GM12878 (cell line): Measurements from ENCODE around the gene ARL14. TPM values are rescaled to one million over a fixed set of nuclear protein-coding genes. Genes with fewer than 3 reads are reported as not detected.

Experiments used
- ATAC-seq: fragments of 200-7000 bp; cut with Tn5 transposase; 3 replicates; pipeline ENCODE4 v1.9.1; 2020; ENCODE audit warnings: mild to moderate bottlenecking, moderate library complexity
- BruUV-seq: library from RNA; stranded (reverse); fragments of 400-500 nt; replicated peaks from 2 replicates; lab custom pipeline; 2021; lab: Mats Ljungman, UMichigan
- CTCF ChIA-PET: fragments of 300-600 bp; sonication (Branson Sonifier 250); formaldehyde crosslinking; extraction: SDS; loops from one replicate; lab custom pipeline; 2021; ENCODE audit warnings: inconsistent platforms; lab: Yijun Ruan, JAX
- POLR2A ChIA-PET: fragments of 350-600 bp; formaldehyde crosslinking; extraction: SDS; loops from one replicate; lab custom pipeline; 2021; ENCODE audit warnings: inconsistent platforms; lab: Charles Lee
- RAD21 ChIA-PET: fragments of 300-600 bp; sonication (Branson Sonifier 250); formaldehyde crosslinking; loops from one replicate; lab custom pipeline; 2023; ENCODE audit warnings: antibody characterized with exemption; ENCODE audit not compliant: unreplicated experiment; lab: Charles Lee
- SMC1A ChIA-PET: fragments of 300-600 bp; sonication (Branson Sonifier 250); formaldehyde crosslinking; loops from one replicate; lab custom pipeline; 2023; ENCODE audit not compliant: unreplicated experiment, uncharacterized antibody; lab: Charles Lee
- DNase-seq: peaks from one replicate; pipeline ENCODE4 v3.0.0-alpha.2; 2011; ENCODE audit warnings: low read depth, low spot score
- FAIRE-seq: peaks from 3 replicates; lab custom pipeline; 2011; peaks lifted over from hg19 to GRCh38; lab: Jason Lieb, UNC
- H2AFZ ChIP-seq: 2 replicates; pipeline ENCODE4 v1.6.0; 2011; ENCODE audit warnings: low read depth, low read length, control low read depth; ENCODE audit not compliant: control insufficient read depth
- H3K27ac ChIP-seq: 2 replicates; pipeline ENCODE4 v1.5.1; 2011; ENCODE audit warnings: control low read depth; ENCODE audit not compliant: control insufficient read depth, insufficient read depth
- H3K27me3 ChIP-seq, 2 experiments: replicated peaks in 1 of 2; 2 replicates each; pipeline versions ENCODE4 v1.6.0 to v1.6.1; 2011; ENCODE audit warnings: low read length in 1 of 2; ENCODE audit not compliant: control insufficient read depth in 2 of 2, insufficient read depth in 2 of 2
- H3K36me3 ChIP-seq, 2 experiments: 2 replicates each; pipeline ENCODE4 v1.5.1; 2011; ENCODE audit warnings: low read length in 1 of 2; ENCODE audit not compliant: control insufficient read depth in 2 of 2, insufficient read depth in 2 of 2
- H3K4me1 ChIP-seq: 2 replicates; pipeline ENCODE4 v1.6.1; 2011; ENCODE audit warnings: mild to moderate bottlenecking, low read length, moderate library complexity, mixed read lengths; ENCODE audit not compliant: control insufficient read depth, insufficient read depth
- H3K4me2 ChIP-seq: 2 replicates; pipeline ENCODE4 v1.6.0; 2011; ENCODE audit warnings: control low read depth; ENCODE audit not compliant: control insufficient read depth, insufficient read depth
- H3K4me3 ChIP-seq: fragments of 200-600 bp; sonication (generic); 2 replicates; pipeline ENCODE4 v1.5.1; 2016
- H3K79me2 ChIP-seq: 2 replicates; pipeline ENCODE4 v1.6.0; 2011; ENCODE audit warnings: low read length; ENCODE audit not compliant: control insufficient read depth, insufficient read depth
- H3K9ac ChIP-seq: 2 replicates; pipeline ENCODE4 v1.8.0; 2011; ENCODE audit warnings: low read length, control low read depth, mixed read lengths; ENCODE audit not compliant: control insufficient read depth, insufficient read depth
- H3K9me3 ChIP-seq: replicated peaks from 3 replicates; pipeline ENCODE4 v1.5.1; 2011; ENCODE audit warnings: mild to moderate bottlenecking, low read length; ENCODE audit not compliant: control insufficient read depth, insufficient read depth
- H4K20me1 ChIP-seq: 2 replicates; pipeline ENCODE4 v1.6.0; 2011; ENCODE audit not compliant: control insufficient read depth, insufficient read depth
- ATF7 ChIP-seq: fragments of 450-650 bp; IDR thresholded peaks from 2 replicates; pipeline ENCODE4 v1.6.1; 2016; ENCODE audit warnings: low read depth, mild to moderate bottlenecking
- CBX3 ChIP-seq: fragments of 200-600 bp; sonication (generic); IDR thresholded peaks from 2 replicates; pipeline ENCODE4 v1.6.1; 2016; ENCODE audit warnings: low read depth, borderline replicate concordance
- EGR1 ChIP-seq, 2 experiments: IDR thresholded peaks; 1 replicate in 1 of 2; 2 replicates in 1 of 2; pipeline ENCODE4 v1.6.1; 2011 to 2012; ENCODE audit warnings: low read depth in 2 of 2, low read length in 2 of 2, borderline replicate concordance in 1 of 2, mild to moderate bottlenecking in 1 of 2, moderate library complexity in 1 of 2
- FOS ChIP-seq: IDR thresholded peaks from 3 replicates; pipeline ENCODE4 v1.6.1; 2011; ENCODE audit warnings: borderline replicate concordance; ENCODE audit not compliant: insufficient read length; ENCODE audit errors: extremely low read depth
- GATAD2B ChIP-seq: fragments of 450-650 bp; conservative IDR thresholded peaks from 2 replicates; pipeline ENCODE4 v1.6.1; 2017; ENCODE audit warnings: low read depth, mild to moderate bottlenecking, moderate library complexity
- IKZF2 ChIP-seq, 2 experiments: fragments of 450-650 bp; IDR thresholded peaks; 2 replicates each; pipeline ENCODE4 v1.6.1; 2017; ENCODE audit warnings: mild to moderate bottlenecking in 2 of 2, moderate library complexity in 2 of 2
- LARP7 ChIP-seq: fragments of 450-650 bp; IDR thresholded peaks from 2 replicates; pipeline ENCODE4 v1.6.1; 2017; ENCODE audit warnings: mild to moderate bottlenecking
- NFIC ChIP-seq: IDR thresholded peaks from 2 replicates; pipeline ENCODE4 v1.6.1; 2012; ENCODE audit warnings: low read depth, mild to moderate bottlenecking, inconsistent platforms, low read length, moderate library complexity
- RBBP5 ChIP-seq: fragments of 200-600 bp; sonication (generic); conservative IDR thresholded peaks from 2 replicates; pipeline ENCODE4 v1.6.1; 2016
- RFX5 ChIP-seq: IDR thresholded peaks from 2 replicates; pipeline ENCODE4 v1.6.1; 2011; ENCODE audit warnings: low read depth, low read length, improper control_type of control experiment
- SMAD5 ChIP-seq: IDR thresholded peaks from 2 replicates; pipeline ENCODE4 v1.6.1; 2016; ENCODE audit warnings: antibody characterized with exemption, low read depth
- SPI1 ChIP-seq: IDR thresholded peaks from 2 replicates; pipeline ENCODE4 v1.6.1; 2011; ENCODE audit warnings: low read depth, mild to moderate bottlenecking, low read length, moderate library complexity, borderline replicate concordance; ENCODE audit not compliant: insufficient read depth
- TAF1 ChIP-seq: IDR thresholded peaks from 2 replicates; pipeline ENCODE4 v1.6.1; 2011; ENCODE audit warnings: mild to moderate bottlenecking, low read depth, low read length, borderline replicate concordance
- TARDBP ChIP-seq: IDR thresholded peaks from 2 replicates; pipeline ENCODE4 v1.6.1; 2016; ENCODE audit warnings: borderline replicate concordance
- TCF12 ChIP-seq: IDR thresholded peaks from 2 replicates; pipeline ENCODE4 v1.6.1; 2011; ENCODE audit warnings: low read depth, mild to moderate bottlenecking, low read length
- ZBTB11 ChIP-seq: fragments of 450-650 bp; formaldehyde crosslinking; IDR thresholded peaks from 2 replicates; pipeline ENCODE4 v1.5.0; 2022; ENCODE audit warnings: mild to moderate bottlenecking, missing genetic modification characterization
- ZNF217 ChIP-seq: fragments of 450-650 bp; IDR thresholded peaks from 2 replicates; pipeline ENCODE4 v1.6.1; 2017; ENCODE audit warnings: antibody characterized with exemption, mild to moderate bottlenecking
- ZZZ3 ChIP-seq: IDR thresholded peaks from 2 replicates; pipeline ENCODE4 v1.6.1; 2011; ENCODE audit warnings: low read depth; ENCODE audit not compliant: control insufficient read depth, insufficient read length
- WGBS: methylation state at CpG from one replicate; pipeline ENCODE4 v1.1.6; 2016; ENCODE audit warnings: low lambda C conversion rate; ENCODE audit not compliant: insufficient replicate concordance, insufficient coverage; ENCODE audit errors: missing lambda C conversion rate; 5-methylcytosine and 5-hydroxymethylcytosine counted together
- in situ Hi-C: fragments of 300-500 bp; cut with MboI; formaldehyde crosslinking; loops from 9 replicates; pipeline ENCODE4 v1.14.3; 2018; ENCODE audit warnings: mixed read lengths
- intact Hi-C: fragments of 100-400 bp; cut with micrococcal nuclease; formaldehyde crosslinking; loops from one replicate; pipeline ENCODE4 v1.14.2; 2022; ENCODE audit not compliant: unreplicated experiment
- polyA plus RNA-seq, 11 experiments: library from polyadenylated mRNA; depleted of rRNA in 4 of 11; unstranded in 6 of 11; stranded (reverse) in 5 of 11; fragments of >200 nt; fragmentation: Nextera tagmentation in 4 of 11; fragmentation: Illumina TruSeq in 1 of 11; extraction: Ambion mirVana in 4 of 11; extraction: Trizol in 1 of 11; gene quantifications; 1 replicate in 1 of 11; 2 replicates in 10 of 11; pipeline versions ENCODE4 v1.2.1 to v1.2.3, GENCODE V29; 2011 to 2016; ENCODE audit warnings: inconsistent platforms in 2 of 11, missing spikeins in 2 of 11, low read depth in 1 of 11
- total RNA-seq, 4 experiments: library from RNA; depleted of rRNA in 3 of 4; stranded (reverse); fragments of >200 nt in 3 of 4; fragmentation: Illumina TruSeq in 1 of 4; extraction: Trizol in 1 of 4; gene quantifications; 2 replicates each; pipeline versions ENCODE4 v1.2.1 to v1.2.3, GENCODE V29; 2013 to 2021

ARL14 gene
- total and polyA plus RNA-seq, 10 of the 15 experiments (the other 5 are each of a cell fraction or from before 2014, with no cell fraction given) = 0.04 to 0.18 TPM; not detected in 8

GRCh38 chr3:160698599-160699195 is 21.7 kb downstream of the ARL14 start:
- ChIA-PET RAD21 (no interaction called here), SMC1A (interaction anchor here (1.2 to 1.4 kb wide), 2 partner anchors 8 to 11 kb away, joined by 4 read pairs; no protein-coding TSS in a partner anchor), CTCF (interaction anchor here (1.1 to 1.3 kb wide), 2 partner anchors 10 to 65 kb away, joined by 3 to 5 read pairs; no protein-coding TSS in a partner anchor), POLR2A (no interaction called here)
- DNase-seq = no peak
- Histone ChIP-seq H3K4me1 (no peaks in the 10 kb centered on the region), H2AFZ (no peak overlapping the region), H3K27ac (no peak overlapping the region), H3K9me3 (no peaks in the 10 kb centered on the region; the same call in 2 of the 3 replicates), H4K20me1 (no peaks in the 10 kb centered on the region), H3K36me3 (no peaks in the 10 kb centered on the region), H3K27me3 (no peaks in the 10 kb centered on the region), H3K4me3 (no peak overlapping the region), H3K9ac (no peak overlapping the region), H3K4me2 (no peak overlapping the region), H3K79me2 (no peaks in the 10 kb centered on the region)
- no TSS peak for BruUV-seq
- FAIRE-seq = no peak
- intact Hi-C loops = no loop called here
- WGBS = 96% methylated on average over 1 of the region's 1 CpG
- ATAC-seq = no peak
- TF ChIP-seq NFIC (no peak), TARDBP (no peak), SMAD5 (no peak), IKZF2 (IDR thresholded peaks at IDR 0.05) (no peak), TAF1 (no peak), ZBTB11 (CRISPR knock-in tag) (no peak), ZZZ3 (no peak), LARP7 (no peak), SPI1 (no peak), GATAD2B (no peak), EGR1 (IDR thresholded peaks at IDR 0.05; ENCODE audit: borderline replicate concordance in 1 of 2, low read depth in 2 of 2, low read length in 2 of 2) (no peak), TCF12 (no peak), RFX5 (no peak), CBX3 (no peak), RBBP5 (no peak), FOS (no peak), ATF7 (no peak), ZNF217 (no peak)
- in situ Hi-C loops = no loop called here
